GM12878 (cell line): ENCODE measurements around the gene ARL9.

Source experiments
- EP300 ChIP-seq, 2 experiments: fragments of 150-350 bp in 1 of 2; IDR thresholded peaks; 2 replicates each; pipeline ENCODE4 v1.6.1; 2011 to 2012; ENCODE audit warnings: low read depth in 2 of 2, low read length in 2 of 2, borderline replicate concordance in 1 of 2, improper control_type of control experiment in 1 of 2, inconsistent platforms in 1 of 2; ENCODE audit not compliant: control insufficient read depth in 1 of 2
- EZH2 ChIP-seq: IDR thresholded peaks from 2 replicates; pipeline ENCODE4 v1.6.1; 2012; ENCODE audit warnings: low read depth, mild to moderate bottlenecking, control low read depth, inconsistent platforms, low read length, borderline replicate concordance; ENCODE audit not compliant: control insufficient read depth
- FOS ChIP-seq: IDR thresholded peaks from 3 replicates; pipeline ENCODE4 v1.6.1; 2011; ENCODE audit warnings: borderline replicate concordance; ENCODE audit not compliant: insufficient read length; ENCODE audit errors: extremely low read depth
- GABPA ChIP-seq: IDR thresholded peaks from 2 replicates; pipeline ENCODE4 v1.6.1; 2014; ENCODE audit warnings: antibody characterized with exemption, low read depth, mild to moderate bottlenecking, inconsistent platforms
- HDGF ChIP-seq: fragments of 450-650 bp; IDR thresholded peaks from 2 replicates; pipeline ENCODE4 v1.6.1; 2016; ENCODE audit warnings: antibody characterized with exemption
- MTA3 ChIP-seq: IDR thresholded peaks from 2 replicates; pipeline ENCODE4 v1.6.1; 2012; ENCODE audit warnings: low read length, inconsistent platforms, borderline replicate concordance
- MYB ChIP-seq: fragments of 150-350 bp; IDR thresholded peaks from 2 replicates; pipeline ENCODE4 v1.6.1; 2014; ENCODE audit warnings: mild to moderate bottlenecking, low read depth, low read length, borderline replicate concordance
- NRF1 ChIP-seq: conservative IDR thresholded peaks from 2 replicates; pipeline ENCODE4 v1.6.1; 2011; ENCODE audit warnings: mild to moderate bottlenecking, low read depth, low read length, improper control_type of control experiment
- POLR2A ChIP-seq: IDR thresholded peaks from 2 replicates; pipeline ENCODE4 v1.6.1; 2011; ENCODE audit warnings: low read depth, mild to moderate bottlenecking, low read length
- POLR2AphosphoS5 ChIP-seq: IDR thresholded peaks from 2 replicates; pipeline ENCODE4 v1.6.1; 2011; ENCODE audit warnings: mild to moderate bottlenecking, low read length, inconsistent platforms
- SIX5 ChIP-seq: IDR thresholded peaks from 2 replicates; pipeline ENCODE4 v1.6.1; 2011; ENCODE audit warnings: mild to moderate bottlenecking, low read depth, low read length, moderate library complexity; ENCODE audit not compliant: severe bottlenecking
- TCF12 ChIP-seq: IDR thresholded peaks from 2 replicates; pipeline ENCODE4 v1.6.1; 2011; ENCODE audit warnings: low read depth, mild to moderate bottlenecking, low read length
- YBX1 ChIP-seq: fragments of 450-650 bp; IDR thresholded peaks from 2 replicates; pipeline ENCODE4 v1.6.1; 2016; ENCODE audit warnings: antibody characterized with exemption
- TF ChIP-seq, protein P1 (sequence below), 3 experiments: IDR thresholded peaks in 2 of 3; conservative IDR thresholded peaks in 1 of 3; 2 replicates each; pipeline ENCODE4 v1.5.1; 2011; ENCODE audit warnings: low read depth in 3 of 3, low read length in 3 of 3, mild to moderate bottlenecking in 3 of 3, control low read depth in 2 of 3, moderate library complexity in 2 of 3, inconsistent platforms in 1 of 3, mixed read lengths in 1 of 3; ENCODE audit not compliant: control insufficient read depth in 2 of 3, insufficient read depth in 1 of 3; ENCODE audit errors: extremely low read depth in 1 of 3

DNA sequence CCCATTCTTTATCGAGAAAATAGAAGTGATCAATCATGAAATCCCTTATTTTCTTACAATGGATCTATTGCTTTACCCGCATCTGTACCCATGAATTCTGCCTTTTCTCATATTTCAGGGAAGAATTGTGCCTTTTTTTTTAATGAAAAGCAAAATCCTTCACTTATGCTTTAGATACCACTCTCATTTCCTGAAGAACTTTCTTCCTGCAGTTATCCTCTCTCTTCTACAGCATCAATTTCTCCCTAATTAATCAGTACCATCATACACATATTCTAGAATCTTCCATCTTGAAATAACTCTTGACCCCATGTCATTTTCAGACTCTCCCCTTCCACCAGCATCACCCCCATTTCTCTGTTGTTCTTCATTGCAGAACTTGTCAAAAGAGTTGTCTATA lies 26.6 kb downstream of the ARL9 start:
- no peak for TF ChIP-seq EP300 (IDR thresholded peaks at IDR 0.05; ENCODE audit: borderline replicate concordance in 1 of 2, control insufficient read depth in 1 of 2, low read depth in 2 of 2, low read length in 2 of 2)
- TF ChIP-seq SIX5 = no peak
- TF ChIP-seq, protein P1, sequence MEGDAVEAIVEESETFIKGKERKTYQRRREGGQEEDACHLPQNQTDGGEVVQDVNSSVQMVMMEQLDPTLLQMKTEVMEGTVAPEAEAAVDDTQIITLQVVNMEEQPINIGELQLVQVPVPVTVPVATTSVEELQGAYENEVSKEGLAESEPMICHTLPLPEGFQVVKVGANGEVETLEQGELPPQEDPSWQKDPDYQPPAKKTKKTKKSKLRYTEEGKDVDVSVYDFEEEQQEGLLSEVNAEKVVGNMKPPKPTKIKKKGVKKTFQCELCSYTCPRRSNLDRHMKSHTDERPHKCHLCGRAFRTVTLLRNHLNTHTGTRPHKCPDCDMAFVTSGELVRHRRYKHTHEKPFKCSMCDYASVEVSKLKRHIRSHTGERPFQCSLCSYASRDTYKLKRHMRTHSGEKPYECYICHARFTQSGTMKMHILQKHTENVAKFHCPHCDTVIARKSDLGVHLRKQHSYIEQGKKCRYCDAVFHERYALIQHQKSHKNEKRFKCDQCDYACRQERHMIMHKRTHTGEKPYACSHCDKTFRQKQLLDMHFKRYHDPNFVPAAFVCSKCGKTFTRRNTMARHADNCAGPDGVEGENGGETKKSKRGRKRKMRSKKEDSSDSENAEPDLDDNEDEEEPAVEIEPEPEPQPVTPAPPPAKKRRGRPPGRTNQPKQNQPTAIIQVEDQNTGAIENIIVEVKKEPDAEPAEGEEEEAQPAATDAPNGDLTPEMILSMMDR (IDR thresholded peaks at IDR 0.05 in 2 of 3, conservative IDR thresholded peaks at IDR 0.05 in 1 of 3; ENCODE audit: control insufficient read depth in 2 of 3, extremely low read depth in 1 of 3, insufficient read depth in 1 of 3, low read depth in 3 of 3, low read length in 3 of 3) = no peak
- TF ChIP-seq TCF12 = no peak
- TF ChIP-seq EZH2 = no peak
- no peak for TF ChIP-seq MTA3
- no peak for TF ChIP-seq HDGF
- TF ChIP-seq FOS = no peak
- no peak for TF ChIP-seq POLR2A
- no peak for TF ChIP-seq MYB
- TF ChIP-seq POLR2AphosphoS5 = no peak
- TF ChIP-seq NRF1 = no peak
- no peak for TF ChIP-seq YBX1
- no peak for TF ChIP-seq GABPA
